ENCODE data around the gene TNS3.

DNA sequence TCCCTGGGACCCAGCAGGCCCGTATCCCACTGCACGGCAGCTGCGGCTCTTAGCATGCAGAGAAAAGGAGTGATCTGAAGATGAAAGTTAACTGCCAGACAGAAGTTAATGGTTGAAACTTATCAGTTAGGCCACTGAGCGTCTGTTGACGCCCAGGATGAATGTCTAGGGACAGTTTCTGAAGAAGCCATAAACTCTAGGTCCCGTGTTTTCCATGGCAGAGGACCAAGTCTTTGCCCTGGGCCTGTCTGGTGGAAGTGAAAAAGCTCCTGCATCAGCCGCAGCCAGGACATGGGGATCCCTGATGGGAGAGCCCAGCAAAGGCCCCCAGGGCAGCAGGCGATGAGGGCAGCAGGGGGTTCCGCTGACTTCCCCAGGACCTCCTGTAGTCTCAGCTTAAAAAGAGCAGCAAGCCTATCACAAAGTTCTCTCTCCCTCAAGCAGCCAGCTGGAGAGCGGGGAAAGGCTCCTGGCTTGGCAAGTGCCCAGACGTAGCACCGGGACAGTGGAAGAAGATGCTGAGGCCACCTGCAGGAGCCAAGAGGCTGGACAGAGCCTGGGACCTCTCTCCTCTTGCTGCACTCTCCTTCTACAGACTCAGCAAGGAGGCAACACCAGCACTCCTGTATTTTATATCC lies 79.6 kb downstream of the TNS3 start:
- TF ChIP-seq POLR2AphosphoS5 (IDR thresholded peaks at IDR 0.05) (no peak), EP300 (IDR thresholded peaks at IDR 0.05) (no peak), POLR2A (IDR thresholded peaks at IDR 0.05) (no peak)
- TF ChIP-seq, protein P1, sequence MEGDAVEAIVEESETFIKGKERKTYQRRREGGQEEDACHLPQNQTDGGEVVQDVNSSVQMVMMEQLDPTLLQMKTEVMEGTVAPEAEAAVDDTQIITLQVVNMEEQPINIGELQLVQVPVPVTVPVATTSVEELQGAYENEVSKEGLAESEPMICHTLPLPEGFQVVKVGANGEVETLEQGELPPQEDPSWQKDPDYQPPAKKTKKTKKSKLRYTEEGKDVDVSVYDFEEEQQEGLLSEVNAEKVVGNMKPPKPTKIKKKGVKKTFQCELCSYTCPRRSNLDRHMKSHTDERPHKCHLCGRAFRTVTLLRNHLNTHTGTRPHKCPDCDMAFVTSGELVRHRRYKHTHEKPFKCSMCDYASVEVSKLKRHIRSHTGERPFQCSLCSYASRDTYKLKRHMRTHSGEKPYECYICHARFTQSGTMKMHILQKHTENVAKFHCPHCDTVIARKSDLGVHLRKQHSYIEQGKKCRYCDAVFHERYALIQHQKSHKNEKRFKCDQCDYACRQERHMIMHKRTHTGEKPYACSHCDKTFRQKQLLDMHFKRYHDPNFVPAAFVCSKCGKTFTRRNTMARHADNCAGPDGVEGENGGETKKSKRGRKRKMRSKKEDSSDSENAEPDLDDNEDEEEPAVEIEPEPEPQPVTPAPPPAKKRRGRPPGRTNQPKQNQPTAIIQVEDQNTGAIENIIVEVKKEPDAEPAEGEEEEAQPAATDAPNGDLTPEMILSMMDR (IDR thresholded peaks at IDR 0.05): no peak
